Body of pancreas (tissue), 4 donors: Measurements from ENCODE around the gene GPR158. TPM values are rescaled to one million over a fixed set of nuclear protein-coding genes. Genes with fewer than 3 reads are reported as not detected.

ENCODE experiments used
- ATAC-seq: fragments of 150-250 bp; one replicate; pipeline ENCODE4 v1.9.1; 2016
- DNase-seq, 4 donors: peaks; one replicate each; pipeline ENCODE4 v3.0.0-alpha.2; 2019
- H3K27ac ChIP-seq, 4 donors: fragments of 200-600 bp; sonication (generic); 1 replicate in 3 of 4; 2 replicates in 1 of 4; pipeline versions ENCODE4 v1.5.1 to v1.6.1; 2016 to 2019; ENCODE audit warnings: mild to moderate bottlenecking in 1 of 4, mixed read lengths in 1 of 4, moderate library complexity in 1 of 4
- H3K27me3 ChIP-seq, 2 donors: fragments of 200-600 bp; sonication (generic); one replicate each; pipeline ENCODE4 v1.6.0; 2016; ENCODE audit warnings: mild to moderate bottlenecking in 1 of 2
- H3K36me3 ChIP-seq, 2 donors: fragments of 200-600 bp; sonication (generic); replicated peaks in 1 of 2; 2 replicates each; pipeline ENCODE4 v1.5.1; 2016; ENCODE audit warnings: low read depth in 2 of 2; ENCODE audit not compliant: insufficient read depth in 1 of 2
- H3K4me1 ChIP-seq: fragments of 200-600 bp; sonication (generic); one replicate; pipeline ENCODE4 v1.6.0; 2016
- H3K4me3 ChIP-seq, 2 donors: fragments of 200-600 bp; sonication (generic); 1 replicate in 1 of 2; 2 replicates in 1 of 2; pipeline ENCODE4 v1.5.1; 2016 to 2019
- H3K9me3 ChIP-seq, 3 donors: fragments of 200-600 bp; sonication (generic); 1 replicate in 2 of 3; 2 replicates in 1 of 3; pipeline ENCODE4 v1.5.1; 2016
- CTCF ChIP-seq, 7 experiments: fragments of 450-650 bp in 4 of 7; fragments of 200-600 bp in 3 of 7; sonication (generic) in 3 of 7; IDR thresholded peaks; one replicate each; pipeline ENCODE4 v1.5.1; 2016 to 2019; ENCODE audit warnings: antibody characterized with exemption in 7 of 7
- POLR2A ChIP-seq, 3 donors: fragments of 450-650 bp; IDR thresholded peaks; one replicate each; pipeline ENCODE4 v1.6.1; 2016; ENCODE audit warnings: antibody characterized with exemption in 3 of 3, mild to moderate bottlenecking in 2 of 3
- WGBS, 2 donors: methylation state at CpG; one replicate each; pipeline ENCODE4 v1.1.5; 2017; 5-methylcytosine and 5-hydroxymethylcytosine counted together
- intact Hi-C: fragments of 100-400 bp; cut with DNase I; formaldehyde crosslinking; loops from one replicate; pipeline ENCODE4 v1.15.1; 2023
- small RNA-seq: library from RNA; depleted of rRNA; stranded (forward); fragments of <200 nt; gene quantifications from one replicate; pipeline ENCODE3, GENCODE V24; 2016
- total RNA-seq, 2 donors: library from RNA; depleted of rRNA; stranded (reverse); fragments of >200 nt; gene quantifications; one replicate each; pipeline ENCODE4 v1.1.0, GENCODE V29; 2016

Gene GPR158
- total RNA-seq, 2 donors from 2014 or later: 0.52 TPM; not detected in 1

- no peaks in the 10 kb centered on the region for H3K4me1 ChIP-seq
- no peak overlapping the region for H3K27ac ChIP-seq
- TF ChIP-seq CTCF (IDR thresholded peaks at IDR 0.05) (no peak), POLR2A (IDR thresholded peaks at IDR 0.05) (no peak)
- no peak for DNase-seq
- no peaks in the 10 kb centered on the region for H3K36me3 ChIP-seq
- 53 to 56% methylated on average over 3 of the region's 3 CpGs for WGBS, 2 donors
- H3K4me3 ChIP-seq: no peak overlapping the region
- H3K27me3 ChIP-seq: no peaks in the 10 kb centered on the region
- H3K9me3 ChIP-seq: no peaks in the 10 kb centered on the region
- intact Hi-C loops: no loop called here
- ATAC-seq: no peak
Observed at GRCh38 chr10:25642721-25643120, 467.9 kb downstream of the GPR158 start.

GRCh38 chr10:25646371-25646770, 471.6 kb downstream of the GPR158 start:
- WGBS, 2 donors: 58 to 71% methylated on average over 2 of the region's 2 CpGs
- no peak for ATAC-seq

GRCh38 chr10:25651534-25651933, 476.7 kb downstream of the GPR158 start:
- 36 to 44% methylated on average over 2 of the region's 2 CpGs for WGBS, 2 donors
- H3K36me3 ChIP-seq: no peaks in the 10 kb centered on the region
- DNase-seq (no peak), ATAC-seq (no peak)
- no peak overlapping the region for H3K4me3 ChIP-seq
- intact Hi-C loops: no loop called here
- TF ChIP-seq CTCF (IDR thresholded peaks at IDR 0.05) (no peak), POLR2A (IDR thresholded peaks at IDR 0.05) (no peak)
- H3K27me3 ChIP-seq: no peaks in the 10 kb centered on the region
- H3K27ac ChIP-seq: no peak overlapping the region
- H3K9me3 ChIP-seq: no peaks in the 10 kb centered on the region
- no peaks in the 10 kb centered on the region for H3K4me1 ChIP-seq

More at GRCh38 chr10:25646371-25646770, 471.6 kb downstream of the GPR158 start:
- DNase-seq: no peak
- Histone ChIP-seq H3K4me3 (no peak overlapping the region), H3K36me3 (no peaks in the 10 kb centered on the region), H3K9me3 (no peaks in the 10 kb centered on the region), H3K27ac (no peak overlapping the region), H3K27me3 (no peaks in the 10 kb centered on the region), H3K4me1 (no peaks in the 10 kb centered on the region)
- intact Hi-C loops: no loop called here
- TF ChIP-seq POLR2A (IDR thresholded peaks at IDR 0.05) (no peak), CTCF (IDR thresholded peaks at IDR 0.05) (no peak)

Small RNA genes lying within 50 kb of the gene (small RNA-seq; reads per million reads assigned to genes)
- gene RN7SKP220: not detected

Other genes starting within 250 kb of the GPR158 start
- 10 to 100 TPM in 1 of 2 donors, 1 to 10 TPM in 1; 6.5 to 14.2 TPM for gene PRTFDC1, start 222.4 kb upstream of the GPR158 start, total RNA-seq
- not detected for gene ENKUR, start 158.8 kb upstream of the GPR158 start, total RNA-seq
- 1 to 10 TPM in 1 of 2 donors, under 1 TPM in 1; under 0.01 to 4.9 TPM for gene THNSL1, start 158.4 kb upstream of the GPR158 start, total RNA-seq